CD4-positive, alpha-beta T cell treated with Interleukin-12 subunit alpha and Interleukin-12 subunit beta, for 1 hour (primary cell): Measurements from ENCODE around the gene RFC1.

Source experiments
- DNase-seq: peaks from one replicate; pipeline ENCODE4 v3.0.0-alpha.2; 2020

Gene RFC1

GRCh38 chr4:39349326-39349725 is 16.8 kb downstream of the RFC1 start:
- DNase-seq = no peak

- DNase-seq = no peak
These were observed 17.5 kb downstream of the RFC1 start for GRCh38 chr4:39348371-39349315.

- no peak for DNase-seq
These were observed 19.2 kb downstream of the RFC1 start for GRCh38 chr4:39346856-39347519.

- no peak for DNase-seq
These were observed 23.4 kb downstream of the RFC1 start for GRCh38 chr4:39342731-39343130.

- DNase-seq = no peak
These were observed 25.0 kb downstream of the RFC1 start for GRCh38 chr4:39341075-39341725.

GRCh38 chr4:39339968-39340367 is 26.2 kb downstream of the RFC1 start:
- no peak for DNase-seq

- DNase-seq = no peak
These were observed 28.3 kb downstream of the RFC1 start for GRCh38 chr4:39337841-39338240.

GRCh38 chr4:39335566-39335965 is 30.6 kb downstream of the RFC1 start:
- no peak for DNase-seq

GRCh38 chr4:39331191-39331590 is 35.0 kb downstream of the RFC1 start:
- DNase-seq = no peak

- DNase-seq = no peak
These were observed 35.8 kb downstream of the RFC1 start for GRCh38 chr4:39330353-39330752.

GRCh38 chr4:39326468-39326977 is 39.6 kb downstream of the RFC1 start:
- DNase-seq = no peak

GRCh38 chr4:39324897-39325613 is 41.1 kb downstream of the RFC1 start:
- no peak for DNase-seq

- no peak for DNase-seq
These were observed 41.7 kb downstream of the RFC1 start for GRCh38 chr4:39324446-39324845.

- no peak for DNase-seq
These were observed 42.3 kb downstream of the RFC1 start for GRCh38 chr4:39323821-39324220.

- no peak for DNase-seq
These were observed 45.6 kb downstream of the RFC1 start for GRCh38 chr4:39320381-39321115.

GRCh38 chr4:39319676-39320075 is 46.5 kb downstream of the RFC1 start:
- no peak for DNase-seq

- DNase-seq = no peak
These were observed 53.3 kb downstream of the RFC1 start for GRCh38 chr4:39312816-39313215.

GRCh38 chr4:39308611-39309010 is 57.6 kb downstream of the RFC1 start:
- DNase-seq = no peak

- no peak for DNase-seq
These were observed 60.1 kb downstream of the RFC1 start for GRCh38 chr4:39305912-39306677.

GRCh38 chr4:39304651-39305050 is 61.5 kb downstream of the RFC1 start:
- DNase-seq = no peak

GRCh38 chr4:39303871-39304270 is 62.3 kb downstream of the RFC1 start:
- DNase-seq = no peak
